CD4-positive, alpha-beta T cell treated with Interleukin-10 for 1 hour (primary cell): Measurements from ENCODE around the gene PSTK.

Experiments used
- DNase-seq: peaks from one replicate; pipeline ENCODE4 v3.0.0-alpha.2; 2020

PSTK gene

GRCh38 chr10:123021517-123021916, 41.3 kb downstream of the PSTK start:
- no peak for DNase-seq

GRCh38 chr10:123024540-123024939, 44.3 kb downstream of the PSTK start:
- no peak for DNase-seq

GRCh38 chr10:123026302-123026701, 46.1 kb downstream of the PSTK start:
- no peak for DNase-seq

DNA sequence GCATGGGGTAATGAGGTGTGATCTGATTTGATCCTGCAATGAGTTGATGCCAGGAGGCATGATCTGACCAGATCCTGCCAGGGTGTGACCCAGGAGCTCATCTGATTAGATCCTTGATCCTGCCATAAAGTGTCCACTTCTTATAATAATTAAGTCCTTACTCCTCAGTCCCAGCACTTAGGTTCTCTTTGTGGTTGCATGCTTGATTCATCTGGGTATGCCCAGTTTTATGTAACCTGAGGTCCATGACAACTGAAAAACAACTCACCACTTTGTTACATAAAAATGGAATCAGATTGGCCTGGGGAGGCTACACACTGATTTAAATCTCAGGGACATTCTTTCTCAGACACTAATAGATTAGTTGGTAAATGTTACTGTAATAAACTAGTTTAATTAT, 47.7 kb downstream of the PSTK start:
- no peak for DNase-seq

- no peak for DNase-seq
These were observed 50.9 kb downstream of the PSTK start for GRCh38 chr10:123031124-123031523.

DNA sequence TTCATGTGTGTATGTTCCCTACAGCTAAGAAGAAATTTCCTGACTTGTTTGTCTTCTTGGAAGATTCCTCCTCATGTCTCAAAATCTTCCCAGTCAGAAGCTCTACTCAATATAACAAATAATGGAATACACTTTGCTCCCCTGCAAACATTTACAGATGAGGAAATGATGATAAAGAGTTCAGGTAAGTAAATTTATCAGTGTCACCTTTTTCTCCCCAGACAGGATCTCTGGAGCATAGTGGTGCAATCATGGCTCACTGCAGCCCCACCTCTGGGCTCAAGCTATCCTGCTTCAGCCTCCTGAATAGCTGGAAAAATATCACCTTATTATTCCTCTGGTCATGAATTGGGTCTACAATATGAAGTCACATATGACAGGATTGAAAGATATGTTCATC, 54.1 kb downstream of the PSTK start:
- no peak for DNase-seq

GRCh38 chr10:123035467-123036086, 55.4 kb downstream of the PSTK start:
- DNase-seq, result no peak

GRCh38 chr10:123038782-123039631, 58.8 kb downstream of the PSTK start:
- DNase-seq, result no peak

- DNase-seq, result no peak
These were observed 59.4 kb downstream of the PSTK start for GRCh38 chr10:123039632-123039930.
